Parathyroid adenoma (tissue), 2 donors: ENCODE data around the gene PLIN4.

Source experiments
- H2AFZ ChIP-seq: fragments of 300-600 bp; sonication (generic); one replicate; pipeline ENCODE4 v1.7.0; 2017; ENCODE audit warnings: antibody characterized with exemption, mild to moderate bottlenecking
- H3K27ac ChIP-seq: fragments of 300-600 bp; sonication (generic); one replicate; pipeline ENCODE4 v1.7.0; 2017
- H3K27me3 ChIP-seq: fragments of 300-600 bp; sonication (generic); one replicate; pipeline ENCODE4 v1.7.0; 2017; ENCODE audit warnings: low read length; ENCODE audit not compliant: control insufficient read depth, insufficient read depth
- H3K36me3 ChIP-seq: fragments of 300-600 bp; sonication (generic); one replicate; pipeline ENCODE4 v1.7.0; 2017; ENCODE audit warnings: low read length; ENCODE audit not compliant: control insufficient read depth, insufficient read depth
- H3K4me1 ChIP-seq: fragments of 300-600 bp; sonication (generic); one replicate; pipeline ENCODE4 v1.7.0; 2017; ENCODE audit warnings: control low read depth
- H3K4me2 ChIP-seq: fragments of 300-600 bp; sonication (generic); one replicate; pipeline ENCODE4 v1.7.0; 2017; ENCODE audit warnings: low read length
- H3K4me3 ChIP-seq: fragments of 300-600 bp; sonication (generic); one replicate; pipeline ENCODE4 v1.7.0; 2017; ENCODE audit warnings: low read depth, low read length
- H3K79me2 ChIP-seq: fragments of 300-600 bp; sonication (generic); one replicate; pipeline ENCODE4 v1.7.0; 2017; ENCODE audit warnings: control low read depth
- H3K9ac ChIP-seq: fragments of 300-600 bp; sonication (generic); one replicate; pipeline ENCODE4 v1.7.0; 2017; ENCODE audit warnings: mild to moderate bottlenecking
- H3K9me3 ChIP-seq: fragments of 300-600 bp; sonication (generic); one replicate; pipeline ENCODE4 v1.7.0; 2017; ENCODE audit warnings: low read length; ENCODE audit not compliant: control insufficient read depth
- TF ChIP-seq, protein P1 (sequence below): fragments of 300-600 bp; sonication (generic); IDR thresholded peaks from one replicate; pipeline ENCODE4 v1.7.0; 2017; ENCODE audit warnings: antibody characterized with exemption, mild to moderate bottlenecking
- donor health status: primary hyperparathyroidism.

Gene PLIN4

DNA sequence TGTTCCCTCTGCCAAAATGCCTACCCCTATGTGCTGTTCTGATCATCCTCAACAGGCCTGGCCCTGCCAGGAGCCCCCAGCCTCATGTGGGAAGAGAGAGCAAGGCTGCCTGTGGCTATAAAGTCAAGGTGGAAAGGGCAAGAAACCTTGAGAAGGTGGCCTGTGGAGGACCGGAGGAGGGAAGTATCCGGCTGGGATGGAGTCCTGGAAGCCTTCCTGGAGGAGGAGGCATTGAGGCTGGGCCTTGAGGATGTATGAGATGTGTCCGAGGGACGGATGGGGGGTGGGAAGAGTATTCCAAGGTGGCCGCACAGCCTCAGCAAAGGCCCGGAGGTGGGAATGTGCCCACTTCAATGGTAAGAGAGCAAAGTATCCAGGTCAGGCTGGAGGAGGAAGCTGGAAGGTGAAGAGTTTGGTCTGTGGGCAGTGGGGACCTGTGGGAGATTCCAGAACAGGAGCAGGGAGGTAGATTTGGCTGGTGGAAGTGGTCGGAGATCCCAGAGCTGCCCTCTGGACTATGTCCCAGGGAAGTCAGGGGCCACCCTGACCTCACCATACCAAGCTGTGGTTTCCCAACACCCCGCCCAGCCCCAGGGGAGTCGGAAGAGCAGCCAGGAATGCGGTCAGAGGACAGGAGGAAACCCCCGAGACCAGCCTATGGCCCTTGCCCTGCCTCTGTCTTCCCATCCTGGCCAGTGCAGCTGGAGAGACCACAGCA lies 3.0 kb upstream of the PLIN4 start:
- H3K36me3 ChIP-seq, result no peaks in the 10 kb centered on the region
- no peak overlapping the region for H3K27ac ChIP-seq
- TF ChIP-seq, protein P1, sequence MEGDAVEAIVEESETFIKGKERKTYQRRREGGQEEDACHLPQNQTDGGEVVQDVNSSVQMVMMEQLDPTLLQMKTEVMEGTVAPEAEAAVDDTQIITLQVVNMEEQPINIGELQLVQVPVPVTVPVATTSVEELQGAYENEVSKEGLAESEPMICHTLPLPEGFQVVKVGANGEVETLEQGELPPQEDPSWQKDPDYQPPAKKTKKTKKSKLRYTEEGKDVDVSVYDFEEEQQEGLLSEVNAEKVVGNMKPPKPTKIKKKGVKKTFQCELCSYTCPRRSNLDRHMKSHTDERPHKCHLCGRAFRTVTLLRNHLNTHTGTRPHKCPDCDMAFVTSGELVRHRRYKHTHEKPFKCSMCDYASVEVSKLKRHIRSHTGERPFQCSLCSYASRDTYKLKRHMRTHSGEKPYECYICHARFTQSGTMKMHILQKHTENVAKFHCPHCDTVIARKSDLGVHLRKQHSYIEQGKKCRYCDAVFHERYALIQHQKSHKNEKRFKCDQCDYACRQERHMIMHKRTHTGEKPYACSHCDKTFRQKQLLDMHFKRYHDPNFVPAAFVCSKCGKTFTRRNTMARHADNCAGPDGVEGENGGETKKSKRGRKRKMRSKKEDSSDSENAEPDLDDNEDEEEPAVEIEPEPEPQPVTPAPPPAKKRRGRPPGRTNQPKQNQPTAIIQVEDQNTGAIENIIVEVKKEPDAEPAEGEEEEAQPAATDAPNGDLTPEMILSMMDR, result no peak

GRCh38 chr19:4519521-4520277 lies 1.4 kb upstream of the PLIN4 start:
- Histone ChIP-seq H3K4me1 (no peaks in the 10 kb centered on the region), H3K36me3 (no peaks in the 10 kb centered on the region), H3K4me3 (no peak overlapping the region), H3K4me2 (no peak overlapping the region), H3K9me3 (no peaks in the 10 kb centered on the region), H3K27me3 (no peaks in the 10 kb centered on the region), H3K79me2 (no peaks in the 10 kb centered on the region), H3K9ac (no peak overlapping the region), H2AFZ (no peak overlapping the region), H3K27ac (no peak overlapping the region)
- TF ChIP-seq, protein P1, result no peak

More for the DNA sequence above, 3.0 kb upstream of the PLIN4 start:
- H3K4me3 ChIP-seq, result no peak overlapping the region
- no peaks in the 10 kb centered on the region for H3K4me1 ChIP-seq
- H3K9me3 ChIP-seq, result no peaks in the 10 kb centered on the region
- H3K4me2 ChIP-seq, result no peak overlapping the region
- H2AFZ ChIP-seq, result no peak overlapping the region
- no peaks in the 10 kb centered on the region for H3K27me3 ChIP-seq
- no peak overlapping the region for H3K9ac ChIP-seq
- H3K79me2 ChIP-seq, result no peaks in the 10 kb centered on the region

- Histone ChIP-seq H3K4me2 (no peak overlapping the region), H2AFZ (no peak overlapping the region), H3K27ac (no peak overlapping the region), H3K9ac (no peak overlapping the region), H3K4me1 (no peaks in the 10 kb centered on the region), H3K79me2 (no peaks in the 10 kb centered on the region), H3K27me3 (no peaks in the 10 kb centered on the region), H3K9me3 (no peaks in the 10 kb centered on the region), H3K4me3 (no peak overlapping the region), H3K36me3 (no peaks in the 10 kb centered on the region)
- TF ChIP-seq, protein P1, result no peak
Observed at GRCh38 chr19:4519172-4519496, 848 bp upstream of the PLIN4 start.

GRCh38 chr19:4517451-4518057 lies 732 bp downstream of the PLIN4 start:
- Histone ChIP-seq H3K79me2 (no peaks in the 10 kb centered on the region), H3K36me3 (no peaks in the 10 kb centered on the region), H3K4me3 (no peak overlapping the region), H3K27me3 (no peaks in the 10 kb centered on the region), H2AFZ (no peak overlapping the region), H3K4me1 (no peaks in the 10 kb centered on the region), H3K27ac (no peak overlapping the region), H3K4me2 (no peak overlapping the region), H3K9me3 (no peaks in the 10 kb centered on the region), H3K9ac (no peak overlapping the region)
- TF ChIP-seq, protein P1, result no peak
